GM19025 (cell line): ENCODE results near the gene FN1.

ENCODE experiments used
- ATAC-seq: cut with Tn5 transposase; IDR thresholded peaks from one replicate; pipeline ENCODE4 v1.9.1; 2021; ENCODE audit warnings: mild to moderate bottlenecking, low read depth, moderate library complexity; ENCODE audit not compliant: unreplicated experiment

FN1 gene

DNA sequence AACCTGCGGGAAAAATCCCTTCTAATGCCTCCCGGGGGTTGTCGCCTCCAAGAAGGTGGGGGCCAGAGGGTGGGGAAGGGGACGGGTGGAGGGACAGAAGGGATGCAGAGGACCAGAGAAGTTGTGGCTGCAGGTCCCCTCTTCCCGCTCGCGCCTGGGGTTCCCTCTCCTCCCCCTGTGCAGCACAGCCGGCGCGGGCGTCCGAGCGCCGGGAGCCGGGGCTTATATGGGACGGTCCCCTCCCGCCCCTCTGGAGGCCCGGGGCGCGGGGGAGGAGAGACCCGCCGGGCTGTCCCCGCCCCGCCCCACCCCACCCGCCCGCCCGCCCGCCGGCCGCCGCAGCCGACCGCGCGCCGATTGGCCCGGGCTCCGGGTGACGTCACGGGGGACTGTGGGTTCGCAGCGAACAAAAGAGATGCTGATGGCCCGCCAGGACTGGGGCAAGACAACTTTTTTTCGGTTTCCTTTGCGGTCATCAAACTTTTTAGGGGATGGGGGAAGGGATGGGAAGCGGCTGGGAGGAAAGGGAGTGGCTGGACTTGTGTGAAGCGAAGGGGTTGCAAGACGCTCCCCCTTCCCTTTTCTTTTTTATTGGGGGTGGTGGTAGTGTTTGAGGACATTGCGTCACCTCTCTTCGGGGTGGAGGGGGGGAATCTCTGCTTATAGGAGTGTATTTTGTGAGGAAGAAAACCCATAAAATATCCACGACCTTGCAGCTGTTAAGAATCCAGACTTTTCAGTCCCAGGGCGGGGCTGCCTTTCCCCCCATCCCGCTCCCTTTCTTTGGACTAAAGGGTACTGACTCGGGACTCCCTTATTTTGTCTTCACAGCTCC lies at the start of gene FN1:
FN1 (minus strand) TSS at position 199 of the 835 bp plus-strand sequence. CDS start 266 bp downstream, outside the sequence.
- ATAC-seq: peak; percentile 86

GRCh38 chr2:215485032-215485431 lies 49.2 kb upstream of the FN1 start:
- ATAC-seq: no peak

DNA sequence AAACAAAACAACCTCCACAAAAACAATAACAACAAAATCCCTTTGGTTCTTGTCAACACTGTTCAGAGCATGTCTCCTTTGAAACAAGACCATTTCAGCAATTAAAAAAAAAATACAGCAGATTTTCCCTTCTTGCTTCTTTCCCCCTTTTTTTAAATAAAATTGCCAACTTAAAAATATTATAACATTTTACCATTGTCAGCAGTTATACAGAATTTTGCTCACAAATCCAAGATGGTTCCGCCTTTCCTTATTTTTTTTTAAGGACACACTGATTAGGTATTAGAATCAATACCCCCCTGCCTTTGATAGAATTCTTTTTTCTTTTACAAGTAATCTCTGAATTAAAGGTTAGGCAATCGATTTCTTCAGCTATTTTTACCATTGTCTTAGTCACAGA lies 48.7 kb upstream of the FN1 start:
- no peak for ATAC-seq

- ATAC-seq: no peak
Measured at GRCh38 chr2:215483431-215483830, 47.6 kb upstream of the FN1 start.

GRCh38 chr2:215479536-215480240 lies 43.8 kb upstream of the FN1 start:
- no peak for ATAC-seq

DNA sequence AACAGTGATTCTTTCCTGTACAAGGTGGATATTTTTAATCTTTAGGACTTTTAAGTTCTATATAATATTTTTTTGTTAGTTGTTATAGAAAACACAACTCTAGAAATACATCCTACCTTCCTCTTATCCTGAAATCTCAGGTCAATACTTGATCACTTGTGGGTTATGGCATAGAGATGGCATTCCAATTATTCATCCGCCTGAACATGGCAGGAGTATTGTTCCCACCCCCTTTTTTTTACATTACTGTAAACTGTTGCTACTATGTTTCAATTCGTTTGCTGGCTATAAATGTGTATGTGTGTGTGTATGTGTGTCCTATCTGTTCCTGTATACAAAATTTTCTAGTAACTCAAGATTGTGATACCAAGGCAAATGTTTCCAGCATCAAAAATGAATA lies 43.3 kb upstream of the FN1 start:
- ATAC-seq: no peak

DNA sequence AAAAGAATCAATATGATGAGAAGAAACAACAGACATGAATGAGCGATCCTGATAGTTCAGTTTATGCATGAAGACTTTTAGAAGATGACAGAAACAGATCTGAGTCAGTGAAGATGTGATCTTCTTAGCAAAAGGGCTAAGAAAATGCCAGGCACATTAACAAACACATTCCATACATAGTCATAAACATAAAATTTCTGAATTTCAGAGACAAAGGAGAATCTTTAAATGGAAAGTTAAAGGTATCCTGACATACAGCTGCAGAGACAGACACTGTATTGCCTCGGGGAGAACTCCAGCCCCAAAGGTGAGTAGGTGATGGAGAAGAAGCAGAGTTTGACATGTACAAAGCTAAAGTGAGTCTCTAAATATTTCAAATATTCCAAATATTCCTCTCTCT lies 40.6 kb upstream of the FN1 start:
- no peak for ATAC-seq

GRCh38 chr2:215466097-215466909 lies 30.4 kb upstream of the FN1 start:
- ATAC-seq: no peak

GRCh38 chr2:215465256-215465655 lies 29.4 kb upstream of the FN1 start:
- no peak for ATAC-seq

DNA sequence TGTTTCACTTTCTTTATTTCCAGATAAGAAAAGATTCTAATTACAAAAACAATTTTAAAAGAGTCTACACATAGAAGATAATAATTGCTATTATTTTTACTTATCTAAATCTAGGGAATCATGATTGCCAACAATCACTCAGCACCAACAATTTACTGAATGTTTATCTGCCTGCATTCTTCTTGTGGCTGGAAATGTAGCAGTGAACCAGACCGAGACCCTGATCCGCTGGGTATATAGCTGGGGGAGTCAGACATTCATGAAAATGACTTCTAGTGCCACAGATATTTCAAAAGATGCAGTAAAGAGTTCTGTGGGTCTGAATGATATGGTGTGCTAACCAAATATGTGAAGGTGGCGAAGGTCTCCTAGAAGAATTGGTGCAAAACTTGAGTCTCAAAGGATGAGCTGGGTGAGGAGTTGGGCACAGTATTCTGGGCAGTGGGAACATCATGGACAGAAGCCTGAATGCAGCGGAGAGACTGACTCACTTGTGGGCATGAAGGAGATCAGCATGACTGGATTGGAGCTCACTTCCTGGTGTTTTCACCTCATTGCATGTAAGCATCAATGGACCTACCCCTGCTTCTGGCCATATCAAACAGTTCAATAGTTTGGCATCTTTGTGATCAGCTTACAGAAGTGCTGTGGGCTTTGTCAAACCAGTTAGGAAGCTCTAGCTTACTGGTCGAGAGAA lies 26.1 kb upstream of the FN1 start:
- ATAC-seq: no peak

- no peak for ATAC-seq
Measured at GRCh38 chr2:215460682-215461382, 25.0 kb upstream of the FN1 start.

- no peak for ATAC-seq
Measured at GRCh38 chr2:215455958-215456357, 20.1 kb upstream of the FN1 start.

DNA sequence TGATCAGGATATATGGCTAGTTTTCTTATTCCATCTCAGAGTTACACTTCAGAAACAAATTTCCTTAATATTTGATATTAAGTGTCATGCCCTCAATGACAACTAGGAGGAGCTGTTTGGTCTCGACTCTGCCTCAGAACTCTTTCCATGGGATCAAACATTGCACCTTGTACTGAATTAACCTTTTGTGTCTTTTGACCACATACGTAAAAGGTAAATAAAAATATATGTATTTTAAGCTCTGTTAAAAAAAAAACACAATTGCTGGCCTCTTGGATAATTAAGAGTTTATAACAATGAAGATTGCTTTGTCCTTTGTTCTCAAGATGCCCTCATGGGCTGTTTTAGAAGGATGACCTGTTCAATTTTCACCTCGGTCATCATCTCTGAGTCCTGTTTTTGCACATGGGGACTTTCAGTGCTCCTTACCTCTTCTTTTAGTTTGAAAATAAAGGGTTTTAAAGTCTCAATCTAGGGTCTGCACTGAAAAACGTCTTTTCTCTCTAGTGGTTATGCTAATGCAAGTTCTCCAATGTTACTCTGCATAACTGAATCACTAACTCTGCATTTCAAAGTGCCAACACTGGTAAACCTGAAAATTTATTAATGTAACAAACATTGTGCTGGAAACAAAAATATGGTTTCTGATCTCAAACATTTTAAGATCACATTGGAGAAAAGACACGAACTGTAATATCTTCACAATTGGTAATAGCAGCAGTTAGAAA lies 18.8 kb upstream of the FN1 start:
- no peak for ATAC-seq

- no peak for ATAC-seq
Measured at GRCh38 chr2:215452725-215453124, 16.9 kb upstream of the FN1 start.

- no peak for ATAC-seq
Measured at GRCh38 chr2:215451012-215451756, 15.3 kb upstream of the FN1 start.

GRCh38 chr2:215450188-215451011 lies 14.5 kb upstream of the FN1 start:
- ATAC-seq: no peak

DNA sequence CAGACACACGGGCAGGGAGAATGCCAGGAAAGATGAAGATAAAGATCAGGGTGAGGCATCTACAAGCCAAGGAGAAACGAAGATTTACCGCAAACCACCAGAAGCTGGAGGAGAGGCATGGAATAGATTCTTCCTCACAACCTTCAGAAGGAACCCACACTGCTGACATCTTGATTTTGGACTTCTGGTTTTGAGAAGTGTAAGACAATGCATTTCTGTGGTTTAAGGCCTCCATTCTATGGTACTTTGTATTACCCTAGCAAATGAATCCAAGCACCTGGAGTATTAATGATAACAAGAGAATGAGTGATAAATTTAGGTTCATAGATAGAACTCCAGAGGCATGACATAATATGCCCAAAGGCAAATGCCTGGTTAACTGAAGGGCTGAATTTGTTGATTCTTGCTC lies 11.8 kb upstream of the FN1 start:
- ATAC-seq: no peak

- ATAC-seq: no peak
Measured at GRCh38 chr2:215447056-215447455, 11.2 kb upstream of the FN1 start.
